PFSK-1 (cell line): ENCODE results near the gene TMOD3. TPM values are rescaled to one million over a fixed set of nuclear protein-coding genes. Genes with fewer than 3 reads are reported as not detected.
A peak's percentile ranks its signal among the peaks of the same experiment; 100 is the strongest.

Source experiments
- FOXP2 ChIP-seq: optimal IDR thresholded peaks from 2 replicates; pipeline ENCODE3; 2011; ENCODE audit warnings: borderline replicate concordance, control low read depth, inconsistent platforms; ENCODE audit not compliant: insufficient read depth; ENCODE audit errors: extremely low read length, extremely low read depth
- POLR2AphosphoS5 ChIP-seq: IDR thresholded peaks from 2 replicates; pipeline ENCODE4 v1.6.1; 2012; ENCODE audit warnings: low read depth, mild to moderate bottlenecking, control low read depth, low read length, moderate library complexity
- SIN3A ChIP-seq: IDR thresholded peaks from 2 replicates; pipeline ENCODE4 v1.6.1; 2012; ENCODE audit warnings: mild to moderate bottlenecking, low read length, moderate library complexity, borderline replicate concordance; ENCODE audit not compliant: insufficient read depth
- TAF1 ChIP-seq: IDR thresholded peaks from 2 replicates; pipeline ENCODE4 v1.6.1; 2012; ENCODE audit warnings: low read length, control low read depth, borderline replicate concordance; ENCODE audit not compliant: insufficient read depth
- polyA plus RNA-seq: library from polyadenylated mRNA; unstranded; fragments of >200 nt; gene quantifications from one replicate; pipeline ENCODE4 v1.2.1, GENCODE V29; 2012; ENCODE audit warnings: low read depth, missing spikeins; ENCODE audit not compliant: insufficient read length
- TF ChIP-seq, protein P1 (sequence below), 2 experiments: IDR thresholded peaks; 2 replicates each; pipeline versions ENCODE4 v1.6.1 to v1.8.0; 2011 to 2012; ENCODE audit warnings: low read depth in 2 of 2, low read length in 2 of 2, control low read depth in 1 of 2, inconsistent platforms in 1 of 2, mild to moderate bottlenecking in 1 of 2, moderate library complexity in 1 of 2; ENCODE audit not compliant: insufficient read depth in 1 of 2

The TMOD3 gene
- polyA plus RNA-seq: 24.4 TPM

DNA sequence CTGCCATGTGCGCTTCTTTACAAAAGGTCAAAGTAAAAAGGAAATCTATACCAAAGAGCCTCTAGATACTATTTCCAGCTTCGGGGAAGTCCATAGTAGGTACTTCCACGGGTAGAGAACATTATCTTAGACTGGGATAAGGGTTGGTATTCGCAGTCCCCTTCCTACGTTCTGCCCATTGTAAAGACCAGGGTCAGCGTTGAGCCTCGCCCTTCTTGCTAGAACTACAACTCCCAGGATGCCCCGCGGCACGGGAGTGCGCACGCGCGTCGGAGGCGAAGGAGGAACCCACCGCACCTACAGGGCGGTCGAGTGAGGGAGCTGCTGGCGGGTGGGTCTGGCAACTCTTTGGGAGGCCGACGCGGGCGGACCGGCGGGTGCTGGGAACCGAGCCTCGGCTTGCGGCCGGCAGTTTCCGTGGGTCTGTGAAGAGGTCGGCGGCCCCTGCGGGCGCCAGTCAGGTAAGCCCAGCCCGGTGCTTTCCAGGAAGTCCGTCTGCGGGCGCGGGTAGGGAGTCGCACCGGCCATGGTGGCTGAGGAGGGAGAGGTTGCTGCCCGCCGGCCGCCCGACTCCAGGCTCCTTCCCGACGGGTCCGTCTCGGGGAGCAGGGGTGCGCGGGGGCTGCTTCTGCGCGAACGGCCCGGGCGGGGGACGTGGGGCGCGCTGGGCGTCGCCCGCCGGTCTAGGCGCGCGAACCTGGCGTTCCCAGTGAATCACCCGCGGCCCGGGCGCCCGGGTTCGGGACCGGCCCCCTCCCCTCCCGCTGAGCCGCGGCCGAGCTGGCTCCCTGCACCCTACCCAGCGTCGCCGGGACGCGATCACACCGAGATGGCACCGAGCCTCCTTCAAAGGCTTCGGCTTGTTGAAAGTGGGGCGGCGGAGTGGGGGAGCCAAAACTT is at the start of gene TMOD3:
Gene TMOD3 (plus strand): TSS at position 278 of the 900 bp plus-strand sequence. CDS start 33,232 bp downstream, outside the sequence.
- TF ChIP-seq SIN3A (no peak), FOXP2 (peak; percentile 40), TAF1 (peak; percentile 78; the same call in 1 of the 2 replicates), POLR2AphosphoS5 (peak; percentile 92)
- TF ChIP-seq, protein P1, sequence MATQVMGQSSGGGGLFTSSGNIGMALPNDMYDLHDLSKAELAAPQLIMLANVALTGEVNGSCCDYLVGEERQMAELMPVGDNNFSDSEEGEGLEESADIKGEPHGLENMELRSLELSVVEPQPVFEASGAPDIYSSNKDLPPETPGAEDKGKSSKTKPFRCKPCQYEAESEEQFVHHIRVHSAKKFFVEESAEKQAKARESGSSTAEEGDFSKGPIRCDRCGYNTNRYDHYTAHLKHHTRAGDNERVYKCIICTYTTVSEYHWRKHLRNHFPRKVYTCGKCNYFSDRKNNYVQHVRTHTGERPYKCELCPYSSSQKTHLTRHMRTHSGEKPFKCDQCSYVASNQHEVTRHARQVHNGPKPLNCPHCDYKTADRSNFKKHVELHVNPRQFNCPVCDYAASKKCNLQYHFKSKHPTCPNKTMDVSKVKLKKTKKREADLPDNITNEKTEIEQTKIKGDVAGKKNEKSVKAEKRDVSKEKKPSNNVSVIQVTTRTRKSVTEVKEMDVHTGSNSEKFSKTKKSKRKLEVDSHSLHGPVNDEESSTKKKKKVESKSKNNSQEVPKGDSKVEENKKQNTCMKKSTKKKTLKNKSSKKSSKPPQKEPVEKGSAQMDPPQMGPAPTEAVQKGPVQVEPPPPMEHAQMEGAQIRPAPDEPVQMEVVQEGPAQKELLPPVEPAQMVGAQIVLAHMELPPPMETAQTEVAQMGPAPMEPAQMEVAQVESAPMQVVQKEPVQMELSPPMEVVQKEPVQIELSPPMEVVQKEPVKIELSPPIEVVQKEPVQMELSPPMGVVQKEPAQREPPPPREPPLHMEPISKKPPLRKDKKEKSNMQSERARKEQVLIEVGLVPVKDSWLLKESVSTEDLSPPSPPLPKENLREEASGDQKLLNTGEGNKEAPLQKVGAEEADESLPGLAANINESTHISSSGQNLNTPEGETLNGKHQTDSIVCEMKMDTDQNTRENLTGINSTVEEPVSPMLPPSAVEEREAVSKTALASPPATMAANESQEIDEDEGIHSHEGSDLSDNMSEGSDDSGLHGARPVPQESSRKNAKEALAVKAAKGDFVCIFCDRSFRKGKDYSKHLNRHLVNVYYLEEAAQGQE (IDR thresholded peaks at IDR 0.05; ENCODE audit: insufficient read depth in 1 of 2, low read depth in 2 of 2, low read length in 2 of 2): no peak

DNA sequence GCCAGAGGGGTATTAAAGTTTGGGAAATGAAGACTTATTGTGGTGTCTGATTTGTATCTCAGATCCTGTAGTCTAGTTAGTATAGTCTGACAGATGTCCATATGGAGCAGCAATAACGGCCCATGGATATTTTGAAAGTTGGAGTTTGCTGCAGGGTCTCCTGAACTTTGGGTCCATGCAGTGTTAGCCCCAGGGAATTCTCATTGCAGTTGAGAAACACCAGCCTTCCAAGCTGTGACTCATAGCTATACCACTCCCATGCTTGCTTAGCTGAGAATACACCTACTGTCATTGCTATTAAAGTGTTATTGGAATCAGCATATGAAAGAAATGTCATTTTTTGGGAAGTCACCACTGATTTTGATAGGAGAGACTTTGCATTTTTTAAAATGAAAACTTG is 48.8 kb upstream of the TMOD3 start:
- TF ChIP-seq TAF1 (no peak), SIN3A (no peak), POLR2AphosphoS5 (no peak)
- TF ChIP-seq, protein P1 (IDR thresholded peaks at IDR 0.05; ENCODE audit: insufficient read depth in 1 of 2, low read depth in 2 of 2, low read length in 2 of 2): no peak

DNA sequence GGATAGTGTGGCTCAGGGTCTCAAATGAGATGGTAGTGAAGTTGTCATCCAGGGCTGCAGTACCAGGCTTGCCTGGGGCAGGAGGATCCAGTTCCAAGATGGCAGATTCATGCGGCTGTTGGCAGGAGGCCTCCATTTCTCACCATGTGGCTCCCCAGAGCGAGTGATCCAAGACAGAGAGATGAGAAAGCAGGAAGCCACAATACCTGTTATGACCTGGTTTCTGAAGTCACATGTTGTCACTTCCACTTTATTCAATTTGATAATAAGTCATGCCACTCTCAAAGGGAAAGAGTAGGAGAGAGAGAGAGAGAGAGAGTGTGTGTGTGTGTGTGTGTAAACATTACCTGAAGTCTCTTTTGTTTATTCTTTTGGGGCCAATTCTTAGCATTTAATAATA is 47.9 kb upstream of the TMOD3 start:
- TF ChIP-seq, protein P1 (IDR thresholded peaks at IDR 0.05; ENCODE audit: insufficient read depth in 1 of 2, low read depth in 2 of 2, low read length in 2 of 2): no peak
- TF ChIP-seq SIN3A (no peak), TAF1 (no peak), POLR2AphosphoS5 (no peak), FOXP2 (no peak)

DNA sequence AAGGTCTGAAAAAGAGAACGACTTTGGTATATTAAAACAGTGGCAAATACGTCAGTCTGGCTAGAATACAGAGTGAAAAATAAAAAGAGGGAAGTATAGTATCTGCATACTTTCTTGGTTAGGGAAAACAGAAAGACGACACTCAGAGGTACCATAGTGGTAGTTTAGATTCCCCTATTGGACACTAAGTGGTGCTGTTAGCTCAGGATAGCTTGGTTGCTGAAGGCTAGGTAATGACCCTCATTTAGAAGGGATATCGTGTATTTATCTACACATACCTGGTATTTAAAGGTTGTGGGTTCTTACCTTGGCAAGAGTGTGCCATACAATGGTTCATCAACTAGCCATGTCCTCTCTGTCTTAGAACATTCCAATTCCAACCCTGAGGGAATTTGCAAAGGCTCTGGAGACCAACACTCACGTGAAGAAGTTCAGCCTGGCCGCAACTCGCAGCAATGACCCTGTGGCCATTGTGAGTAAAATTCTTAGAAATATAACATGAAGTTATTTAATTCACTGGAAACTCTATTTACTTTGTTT is 47.0 kb upstream of the TMOD3 start:
- TF ChIP-seq FOXP2: no peak
- TF ChIP-seq SIN3A: no peak
- TF ChIP-seq, protein P1 (IDR thresholded peaks at IDR 0.05; ENCODE audit: insufficient read depth in 1 of 2, low read depth in 2 of 2, low read length in 2 of 2): no peak
- no peak for TF ChIP-seq TAF1
- no peak for TF ChIP-seq POLR2AphosphoS5
